Activated CD4-positive, alpha-beta T cell treated with anti-CD3 and anti-CD28 coated beads for 48 hours (primary cell): ENCODE data around the gene ITPRIP.

Source experiments
- DNase-seq: peaks from one replicate; pipeline ENCODE4 v3.0.0-alpha.2; 2020

ITPRIP gene

GRCh38 chr10:104307576-104308438 lies 30.5 kb downstream of the ITPRIP start:
- DNase-seq = no peak

- no peak for DNase-seq
Measured at GRCh38 chr10:104306897-104307296, 31.4 kb downstream of the ITPRIP start.

- no peak for DNase-seq
Measured at GRCh38 chr10:104304927-104305326, 33.3 kb downstream of the ITPRIP start.

GRCh38 chr10:104304356-104304745 lies 33.9 kb downstream of the ITPRIP start:
- no peak for DNase-seq

- no peak for DNase-seq
Measured at GRCh38 chr10:104303594-104304355, 34.5 kb downstream of the ITPRIP start.

GRCh38 chr10:104301907-104302690 lies 36.2 kb downstream of the ITPRIP start:
- DNase-seq = no peak

GRCh38 chr10:104300736-104301292 lies 37.5 kb downstream of the ITPRIP start:
- DNase-seq = no peak

GRCh38 chr10:104300002-104300735 lies 38.1 kb downstream of the ITPRIP start:
- DNase-seq = no peak

- no peak for DNase-seq
Measured at GRCh38 chr10:104299031-104299904, 39.0 kb downstream of the ITPRIP start.

GRCh38 chr10:104297697-104298660 lies 40.3 kb downstream of the ITPRIP start:
- DNase-seq = peak; percentile 70

- DNase-seq = no peak
Measured at GRCh38 chr10:104296687-104297436, 41.4 kb downstream of the ITPRIP start.

GRCh38 chr10:104293781-104294321 lies 44.4 kb downstream of the ITPRIP start:
- no peak for DNase-seq

- no peak for DNase-seq
Measured at GRCh38 chr10:104293011-104293410, 45.3 kb downstream of the ITPRIP start.

- peak; percentile 93 for DNase-seq
Measured at GRCh38 chr10:104291439-104291951, 46.8 kb downstream of the ITPRIP start.

- no peak for DNase-seq
Measured at GRCh38 chr10:104288355-104288754, 49.9 kb downstream of the ITPRIP start.

GRCh38 chr10:104286939-104287338 lies 51.3 kb downstream of the ITPRIP start:
- no peak for DNase-seq

GRCh38 chr10:104284846-104285245 lies 53.4 kb downstream of the ITPRIP start:
- no peak for DNase-seq

GRCh38 chr10:104281694-104282093 lies 56.6 kb downstream of the ITPRIP start:
- DNase-seq = no peak
